Sigmoid colon (tissue), 4 donors: ENCODE measurements around the gene HOXB6.

Experiments
- EP300 ChIP-seq, 4 donors: sonication (generic); formaldehyde crosslinking; IDR thresholded peaks; one replicate each; pipeline ENCODE4 v1.6.1; 2017; ENCODE audit warnings: antibody characterized with exemption in 4 of 4
- POLR2A ChIP-seq, 2 donors: fragments of 450-650 bp; IDR thresholded peaks; one replicate each; pipeline ENCODE4 v1.6.1; 2016; ENCODE audit warnings: antibody characterized with exemption in 2 of 2, mild to moderate bottlenecking in 2 of 2, moderate library complexity in 2 of 2
- POLR2AphosphoS5 ChIP-seq, 4 donors: sonication (generic); formaldehyde crosslinking; IDR thresholded peaks; one replicate each; pipeline ENCODE4 v1.6.1; 2017; ENCODE audit warnings: antibody characterized with exemption in 4 of 4
- TF ChIP-seq, protein P1 (sequence below), 4 experiments: fragments of 450-650 bp in 3 of 4; fragments of 200-600 bp in 1 of 4; IDR thresholded peaks; one replicate each; pipeline ENCODE4 v1.5.1; 2016 to 2019; ENCODE audit warnings: antibody characterized with exemption in 4 of 4, mild to moderate bottlenecking in 3 of 4, moderate library complexity in 2 of 4

- TF ChIP-seq, protein P1, sequence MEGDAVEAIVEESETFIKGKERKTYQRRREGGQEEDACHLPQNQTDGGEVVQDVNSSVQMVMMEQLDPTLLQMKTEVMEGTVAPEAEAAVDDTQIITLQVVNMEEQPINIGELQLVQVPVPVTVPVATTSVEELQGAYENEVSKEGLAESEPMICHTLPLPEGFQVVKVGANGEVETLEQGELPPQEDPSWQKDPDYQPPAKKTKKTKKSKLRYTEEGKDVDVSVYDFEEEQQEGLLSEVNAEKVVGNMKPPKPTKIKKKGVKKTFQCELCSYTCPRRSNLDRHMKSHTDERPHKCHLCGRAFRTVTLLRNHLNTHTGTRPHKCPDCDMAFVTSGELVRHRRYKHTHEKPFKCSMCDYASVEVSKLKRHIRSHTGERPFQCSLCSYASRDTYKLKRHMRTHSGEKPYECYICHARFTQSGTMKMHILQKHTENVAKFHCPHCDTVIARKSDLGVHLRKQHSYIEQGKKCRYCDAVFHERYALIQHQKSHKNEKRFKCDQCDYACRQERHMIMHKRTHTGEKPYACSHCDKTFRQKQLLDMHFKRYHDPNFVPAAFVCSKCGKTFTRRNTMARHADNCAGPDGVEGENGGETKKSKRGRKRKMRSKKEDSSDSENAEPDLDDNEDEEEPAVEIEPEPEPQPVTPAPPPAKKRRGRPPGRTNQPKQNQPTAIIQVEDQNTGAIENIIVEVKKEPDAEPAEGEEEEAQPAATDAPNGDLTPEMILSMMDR (IDR thresholded peaks at IDR 0.05): no peak
- TF ChIP-seq POLR2AphosphoS5 (IDR thresholded peaks at IDR 0.05) (no peak), POLR2A (IDR thresholded peaks at IDR 0.05) (no peak), EP300 (IDR thresholded peaks at IDR 0.05) (no peak)
Measured at GRCh38 chr17:48606892-48607614, 2.3 kb upstream of the HOXB6 start.
